Stomach (tissue), 4 donors: ENCODE data around the gene N4BP3.

Experiments used
- EP300 ChIP-seq: sonication (generic); formaldehyde crosslinking; IDR thresholded peaks from one replicate; pipeline ENCODE4 v1.6.1; 2017; ENCODE audit warnings: antibody characterized with exemption
- POLR2AphosphoS5 ChIP-seq, 3 donors: sonication (generic); formaldehyde crosslinking; IDR thresholded peaks; one replicate each; pipeline ENCODE4 v1.6.1; 2016; ENCODE audit warnings: antibody characterized with exemption in 3 of 3
- TF ChIP-seq, protein P1 (sequence below), 7 experiments: fragments of 450-650 bp in 4 of 7; fragments of 200-600 bp in 3 of 7; sonication (generic) in 3 of 7; IDR thresholded peaks; one replicate each; pipeline ENCODE4 v1.5.1; 2016 to 2019; ENCODE audit warnings: antibody characterized with exemption in 7 of 7, control low read depth in 2 of 7, mild to moderate bottlenecking in 1 of 7

- no peak for TF ChIP-seq EP300
- TF ChIP-seq, protein P1, sequence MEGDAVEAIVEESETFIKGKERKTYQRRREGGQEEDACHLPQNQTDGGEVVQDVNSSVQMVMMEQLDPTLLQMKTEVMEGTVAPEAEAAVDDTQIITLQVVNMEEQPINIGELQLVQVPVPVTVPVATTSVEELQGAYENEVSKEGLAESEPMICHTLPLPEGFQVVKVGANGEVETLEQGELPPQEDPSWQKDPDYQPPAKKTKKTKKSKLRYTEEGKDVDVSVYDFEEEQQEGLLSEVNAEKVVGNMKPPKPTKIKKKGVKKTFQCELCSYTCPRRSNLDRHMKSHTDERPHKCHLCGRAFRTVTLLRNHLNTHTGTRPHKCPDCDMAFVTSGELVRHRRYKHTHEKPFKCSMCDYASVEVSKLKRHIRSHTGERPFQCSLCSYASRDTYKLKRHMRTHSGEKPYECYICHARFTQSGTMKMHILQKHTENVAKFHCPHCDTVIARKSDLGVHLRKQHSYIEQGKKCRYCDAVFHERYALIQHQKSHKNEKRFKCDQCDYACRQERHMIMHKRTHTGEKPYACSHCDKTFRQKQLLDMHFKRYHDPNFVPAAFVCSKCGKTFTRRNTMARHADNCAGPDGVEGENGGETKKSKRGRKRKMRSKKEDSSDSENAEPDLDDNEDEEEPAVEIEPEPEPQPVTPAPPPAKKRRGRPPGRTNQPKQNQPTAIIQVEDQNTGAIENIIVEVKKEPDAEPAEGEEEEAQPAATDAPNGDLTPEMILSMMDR (IDR thresholded peaks at IDR 0.05) = peak in 5 of 7 experiments; percentile 49 to 79 (median 72)
- TF ChIP-seq POLR2AphosphoS5 (IDR thresholded peaks at IDR 0.05) = peak in 1 of 3 donors; percentile 23
These were observed 32.9 kb downstream of the N4BP3 start for GRCh38 chr5:178145965-178146820.
